H1 (cell line): Measurements from ENCODE around the gene TBC1D2B.

ENCODE experiments used
- CTCF ChIP-seq, 3 experiments: IDR thresholded peaks; 1 replicate in 2 of 3; 2 replicates in 1 of 3; pipeline versions ENCODE4 v1.5.1 to v1.6.1; 2011; ENCODE audit warnings: low read length in 3 of 3, mild to moderate bottlenecking in 3 of 3, inconsistent platforms in 2 of 3, low read depth in 1 of 3, moderate library complexity in 1 of 3; ENCODE audit not compliant: insufficient read depth in 1 of 3; ENCODE audit errors: control extremely low read depth in 1 of 3
- PHF8 ChIP-seq: fragments of 200-600 bp; sonication (generic); conservative IDR thresholded peaks from 2 replicates; pipeline ENCODE4 v1.7.1; 2012; ENCODE audit warnings: low read depth, mild to moderate bottlenecking, inconsistent platforms, low read length, moderate library complexity
- TEAD4 ChIP-seq: IDR thresholded peaks from 2 replicates; pipeline ENCODE4 v1.6.1; 2012; ENCODE audit warnings: low read depth, low read length, inconsistent platforms, mixed read lengths

DNA sequence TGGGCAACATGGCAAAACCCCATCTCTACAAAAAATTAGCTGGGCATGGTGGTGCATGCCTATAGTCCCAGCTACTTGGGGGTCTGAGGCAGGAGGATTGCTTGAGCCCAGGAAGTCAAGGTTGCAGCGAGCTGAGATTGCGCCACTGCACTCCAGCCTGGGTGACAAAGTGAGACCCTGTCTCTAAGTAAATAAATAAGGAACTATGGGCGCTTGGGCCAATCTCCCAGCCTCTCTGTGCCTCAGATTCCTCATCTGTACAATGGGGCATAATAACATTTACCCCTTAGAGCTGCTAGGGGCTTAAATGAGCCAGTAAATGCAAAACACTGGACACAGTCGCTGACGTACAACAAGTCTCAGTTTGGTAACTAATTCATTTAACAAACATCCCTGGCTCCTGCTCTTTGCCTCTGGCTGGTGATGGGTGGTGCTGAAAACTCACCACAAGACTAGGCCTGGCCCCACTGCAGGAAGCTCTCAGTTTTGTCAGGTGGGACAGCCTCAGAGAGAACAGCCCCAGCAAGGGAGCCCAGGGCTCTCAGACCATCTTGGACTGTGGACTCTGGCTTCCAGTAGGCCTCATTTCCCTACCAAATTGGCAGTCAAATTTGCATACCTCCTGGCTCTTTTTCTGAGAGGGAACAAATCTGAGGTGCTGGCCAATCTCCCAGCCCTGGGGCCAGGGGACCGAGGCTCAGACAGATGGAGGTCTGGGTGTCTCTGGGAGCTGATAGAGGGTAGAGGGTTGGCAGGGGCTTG lies 6.4 kb upstream of the TBC1D2B start:
- TF ChIP-seq PHF8 (no peak), CTCF (IDR thresholded peaks at IDR 0.05; ENCODE audit: control extremely low read depth in 1 of 3, insufficient read depth in 1 of 3, low read depth in 1 of 3, low read length in 3 of 3) (no peak), TEAD4 (no peak)
